ENCODE results near the gene SRPK1.

The SRPK1 gene

GRCh38 chr6:35831257-35832007, 89.5 kb downstream of the SRPK1 start:
- DNase-seq (ENCODE audit: low read depth, low spot score), result no peak
- H3K27ac ChIP-seq, result no peak overlapping the region

DNA sequence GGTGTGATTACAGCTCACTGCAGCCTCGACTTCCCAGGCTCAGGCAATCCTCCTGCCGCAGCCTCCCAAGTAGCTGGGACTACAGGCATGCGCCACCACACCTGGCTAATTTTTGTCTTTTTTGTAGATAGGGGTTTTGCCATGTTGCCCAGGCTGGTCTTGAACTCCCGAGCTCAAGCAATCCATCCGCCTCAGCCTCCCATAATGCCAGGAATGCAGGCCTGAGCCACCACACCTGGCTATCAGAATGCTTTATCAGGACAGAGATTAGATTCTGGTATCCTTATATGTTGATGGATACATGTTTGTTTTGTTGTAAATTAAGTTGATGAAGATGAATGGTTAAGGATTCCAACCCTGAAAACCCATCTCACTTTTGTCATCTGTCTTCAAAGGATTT, 91.6 kb downstream of the SRPK1 start:
- no peak overlapping the region for H3K27ac ChIP-seq
- DNase-seq (ENCODE audit: low read depth, low spot score), result no peak

- DNase-seq (ENCODE audit: low read depth, low spot score), result no peak
- no peak overlapping the region for H3K27ac ChIP-seq
These were observed 96.2 kb downstream of the SRPK1 start for GRCh38 chr6:35824552-35825192.

- no peak overlapping the region for H3K27ac ChIP-seq
- DNase-seq (ENCODE audit: low read depth, low spot score), result no peak
These were observed 97.3 kb downstream of the SRPK1 start for GRCh38 chr6:35823601-35824000.

GRCh38 chr6:35817515-35817914, 103.4 kb downstream of the SRPK1 start:
- no peak overlapping the region for H3K27ac ChIP-seq
- no peak for DNase-seq (ENCODE audit: low read depth, low spot score)

DNA sequence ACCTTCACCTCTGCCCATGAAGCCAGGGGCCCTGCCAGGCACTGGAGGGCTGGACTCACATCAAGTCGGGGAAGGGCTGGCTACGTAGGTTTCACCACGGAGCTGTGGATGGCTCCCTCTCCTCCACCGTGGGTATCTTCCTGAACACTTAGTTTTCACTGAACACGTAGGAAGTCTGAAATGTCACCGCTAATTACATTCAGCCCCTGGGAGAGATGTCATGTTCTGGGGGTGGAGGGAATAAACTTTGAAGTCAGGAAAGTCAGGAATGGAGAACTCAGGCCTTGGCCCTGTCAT, 109.3 kb downstream of the SRPK1 start:
- peak overlapping the region; percentile 79 for H3K27ac ChIP-seq
- no peak for DNase-seq (ENCODE audit: low read depth, low spot score)

DNA sequence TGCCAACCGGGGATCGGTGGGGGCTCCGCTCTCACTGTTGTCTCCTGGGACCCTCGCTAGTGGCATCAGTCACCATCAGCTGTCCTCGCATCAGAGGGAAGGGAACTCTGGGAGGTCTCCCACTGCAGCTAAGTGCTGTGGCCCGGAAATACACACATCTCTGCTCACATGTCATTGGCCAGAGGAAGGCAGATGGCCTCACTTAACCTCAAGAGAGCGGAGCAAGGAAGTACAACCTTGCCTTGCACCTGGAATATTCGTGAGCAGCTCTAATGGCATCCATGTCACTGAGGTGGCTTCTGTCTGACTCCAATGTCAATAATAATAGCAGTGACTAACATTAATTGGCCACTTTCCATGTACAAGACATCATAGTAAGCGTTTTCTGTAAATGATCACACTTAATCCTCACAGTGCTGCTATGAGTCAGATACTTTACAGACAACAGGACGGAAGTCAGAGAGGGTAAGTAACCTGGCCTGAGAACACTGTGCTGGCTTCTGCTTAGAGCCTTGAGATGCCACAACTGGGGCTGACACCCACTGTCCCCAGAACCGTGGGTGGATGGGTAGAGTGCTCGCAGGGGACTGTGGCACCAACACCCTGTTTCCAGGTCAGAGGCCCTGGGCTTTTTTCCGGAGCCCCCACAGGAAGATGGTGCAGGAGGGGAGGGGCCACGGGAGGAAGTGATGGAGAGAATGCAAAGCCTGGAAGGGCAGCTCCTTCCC, 109.8 kb downstream of the SRPK1 start:
- H3K27ac ChIP-seq, result peak overlapping the region; percentile 79
- peak; percentile 96 for DNase-seq (ENCODE audit: low read depth, low spot score)

DNA sequence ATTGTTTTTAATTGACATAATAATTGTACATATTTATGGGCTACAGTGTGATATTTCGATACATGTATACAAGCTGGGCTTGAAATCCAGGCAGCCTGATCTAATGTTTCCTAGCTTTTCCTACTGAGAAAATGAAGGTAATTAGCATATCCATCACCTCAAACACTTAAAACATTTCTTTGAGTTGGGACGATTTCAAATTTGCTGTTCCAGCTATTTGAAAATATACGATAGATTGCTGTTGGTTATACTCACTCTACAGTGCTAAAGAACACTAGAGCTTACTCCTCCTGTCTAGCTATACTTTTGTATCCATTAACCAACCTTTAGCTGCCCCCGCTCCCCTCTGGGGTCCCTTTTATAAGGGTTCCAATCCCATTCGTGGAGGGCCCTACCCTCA, 111.1 kb downstream of the SRPK1 start:
- DNase-seq (ENCODE audit: low read depth, low spot score), result no peak
- no peak overlapping the region for H3K27ac ChIP-seq

DNA sequence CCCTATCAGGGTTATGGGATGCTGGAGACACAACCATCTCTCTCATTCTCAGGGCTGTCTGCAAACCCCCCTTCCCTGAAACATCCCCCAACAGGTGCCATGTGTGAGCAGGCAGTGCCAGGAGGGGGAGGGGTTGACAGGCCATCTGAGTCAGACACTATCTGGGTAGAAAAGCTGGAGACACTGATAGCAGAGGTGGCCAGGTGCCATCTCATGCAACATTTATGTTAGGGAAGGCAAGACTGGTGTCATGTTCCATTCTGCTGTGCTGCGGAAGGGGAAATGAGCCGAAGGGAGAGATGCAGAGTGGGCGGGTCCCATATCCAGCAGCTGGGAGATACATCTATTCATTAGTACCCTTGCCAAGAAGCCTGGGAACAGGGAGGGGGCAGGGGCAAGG, 112.2 kb downstream of the SRPK1 start:
- DNase-seq (ENCODE audit: low read depth, low spot score), result no peak
- H3K27ac ChIP-seq, result no peak overlapping the region

DNA sequence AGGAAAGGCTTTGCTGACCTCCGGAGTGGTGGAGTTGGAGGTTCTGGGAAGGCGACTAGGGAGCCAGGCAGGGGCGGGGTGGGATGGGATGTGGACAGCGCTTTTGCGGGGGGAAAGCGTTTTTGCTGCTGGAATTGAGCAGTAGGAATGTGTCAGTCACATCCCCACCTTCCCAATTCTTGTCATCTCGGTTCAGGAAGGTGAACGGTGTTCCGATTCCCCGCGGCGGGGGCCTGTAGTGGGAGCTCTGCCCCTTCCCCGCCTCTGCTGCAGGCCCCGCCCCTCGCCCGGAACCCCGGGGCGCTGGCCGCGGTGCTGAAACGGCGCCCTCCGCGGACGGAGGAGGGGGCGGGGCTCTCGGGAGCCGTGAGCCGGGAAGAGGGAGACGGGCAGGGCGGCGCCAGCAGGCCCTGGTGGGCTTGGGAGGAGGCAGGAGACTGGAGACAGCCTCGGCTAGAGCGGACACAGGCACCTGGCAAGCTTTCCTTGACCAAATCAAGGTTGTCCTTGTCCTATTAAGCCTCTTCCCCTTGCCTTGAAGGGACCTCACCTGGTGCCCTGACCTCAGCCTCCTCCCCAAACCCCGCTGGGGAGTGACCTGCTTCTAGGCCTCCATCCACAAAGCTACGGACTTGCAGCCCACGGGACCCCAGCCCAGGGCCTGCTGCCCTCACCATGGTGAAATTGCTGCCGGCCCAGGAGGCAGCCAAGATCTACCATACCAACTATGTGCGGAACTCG, 115.7 kb downstream of the SRPK1 start, which contains the start of gene LHFPL5:
LHFPL5 (plus strand) TSS at position 357 of the 741 bp plus-strand sequence; CDS start at position 676, 319 bp downstream.
- no peak within 1 kb of the TSS for H3K27ac ChIP-seq
- no peak for DNase-seq (ENCODE audit: low read depth, low spot score)

DNA sequence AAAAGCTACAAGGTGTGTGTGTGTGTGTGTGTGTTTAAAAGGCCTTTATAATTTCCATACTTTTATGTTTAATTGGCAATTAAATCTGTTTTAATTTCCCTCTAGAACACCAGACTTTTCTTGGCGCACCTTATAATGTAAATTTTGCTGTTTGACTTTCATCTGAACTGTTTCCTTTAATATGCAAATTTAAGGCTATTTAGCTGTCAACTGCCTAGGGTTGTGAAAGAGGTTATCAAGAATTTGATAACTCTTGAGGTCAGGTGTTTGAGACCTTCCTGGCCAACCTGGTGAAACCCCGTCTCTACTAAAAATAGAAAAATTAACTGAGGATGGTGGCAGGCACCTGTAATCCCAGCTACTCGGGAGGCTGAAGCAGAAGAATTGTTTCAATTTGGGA, 119.8 kb downstream of the SRPK1 start:
- no peak for DNase-seq (ENCODE audit: low read depth, low spot score)
- no peak overlapping the region for H3K27ac ChIP-seq

GRCh38 chr6:35798706-35799105, 122.2 kb downstream of the SRPK1 start:
- no peak for DNase-seq (ENCODE audit: low read depth, low spot score)
- H3K27ac ChIP-seq, result no peak overlapping the region

GRCh38 chr6:35797837-35798526, 122.9 kb downstream of the SRPK1 start:
- no peak overlapping the region for H3K27ac ChIP-seq
- no peak for DNase-seq (ENCODE audit: low read depth, low spot score)

DNA sequence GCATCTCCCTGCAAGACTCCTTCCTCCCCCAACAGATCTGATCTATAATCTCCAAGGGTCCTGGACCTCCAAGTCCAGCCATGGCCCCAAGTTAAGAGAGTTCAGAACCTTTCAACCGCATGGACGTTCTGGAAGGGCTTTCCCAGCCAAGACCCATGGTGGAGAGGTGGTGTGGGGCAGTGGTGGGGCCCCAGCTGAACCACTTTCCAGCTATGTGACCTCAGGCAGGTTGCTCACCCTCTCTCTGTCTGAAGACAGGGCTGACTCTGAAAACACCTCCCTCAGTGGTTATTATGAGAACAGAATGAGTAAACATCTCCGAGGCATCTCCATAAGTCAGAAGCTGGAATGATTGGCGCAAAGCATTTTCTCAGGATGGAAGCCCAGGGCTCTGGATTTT, 124.7 kb downstream of the SRPK1 start:
- no peak overlapping the region for H3K27ac ChIP-seq
- no peak for DNase-seq (ENCODE audit: low read depth, low spot score)

DNA sequence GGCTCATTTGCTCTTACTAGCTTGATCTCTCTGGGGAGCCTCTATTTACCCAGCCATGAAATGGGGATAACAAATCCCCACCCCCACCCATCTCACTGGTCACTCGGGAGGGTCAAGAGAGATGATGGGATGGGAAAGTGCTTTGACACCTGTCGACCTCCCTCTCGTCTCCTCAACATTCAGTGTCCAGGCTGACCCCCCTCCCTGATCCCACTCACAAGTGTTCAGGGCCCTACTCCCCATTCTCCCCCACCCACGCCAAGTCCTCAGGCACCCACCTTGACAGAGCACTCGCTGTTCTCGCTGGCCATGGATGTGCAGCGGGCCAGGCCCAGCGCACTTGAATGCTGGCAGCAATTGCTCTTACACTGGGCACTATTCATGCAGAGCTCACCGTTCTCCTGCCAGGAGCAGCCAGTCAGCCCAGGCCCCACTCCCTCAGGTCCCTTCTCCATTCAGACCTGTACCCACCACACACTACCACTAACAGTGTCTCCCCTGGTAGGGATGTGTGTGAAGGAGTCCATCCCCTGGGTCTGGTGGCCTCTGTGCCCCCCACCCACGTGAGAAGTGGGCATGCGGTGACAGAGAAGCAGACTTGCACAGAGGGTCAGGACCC, 125.3 kb downstream of the SRPK1 start:
- no peak for DNase-seq (ENCODE audit: low read depth, low spot score)
- H3K27ac ChIP-seq, result no peak overlapping the region

- H3K27ac ChIP-seq, result no peak overlapping the region
- no peak for DNase-seq (ENCODE audit: low read depth, low spot score)
These were observed 126.1 kb downstream of the SRPK1 start for GRCh38 chr6:35794536-35795452.

DNA sequence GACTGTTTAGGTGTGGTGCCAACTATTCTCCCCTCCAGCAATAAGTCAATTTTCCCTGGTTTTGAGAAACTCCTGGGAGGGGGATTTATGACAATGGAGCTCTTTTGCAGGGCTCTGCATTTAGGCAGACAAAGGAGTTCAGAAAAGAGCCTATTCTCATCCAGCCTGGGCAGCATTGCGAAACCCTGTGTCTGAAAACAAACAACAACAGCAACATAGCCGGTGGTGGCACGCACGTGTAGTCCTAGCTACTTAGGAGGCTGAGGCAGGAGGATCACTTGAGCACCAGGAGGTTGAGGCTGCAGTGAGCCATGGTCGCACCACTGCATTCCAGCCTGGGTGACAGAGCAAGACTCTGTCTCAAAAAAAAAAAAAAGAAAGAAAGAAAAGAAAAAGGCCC, 130.2 kb downstream of the SRPK1 start:
- no peak for DNase-seq (ENCODE audit: low read depth, low spot score)
- no peak overlapping the region for H3K27ac ChIP-seq

GRCh38 chr6:35788423-35788982, 132.4 kb downstream of the SRPK1 start:
- no peak overlapping the region for H3K27ac ChIP-seq
- DNase-seq (ENCODE audit: low read depth, low spot score), result no peak

Measured in epithelial cell of prostate (primary cell).